Nephron progenitor cell (in vitro differentiated cells): ENCODE results near the gene BAAT.

Experiments
- DNase-seq: peaks from one replicate; pipeline ENCODE4 v3.0.0; 2021
- H3K27ac Mint-ChIP-seq: 2 replicates; pipeline ENCODE4 v1.8.0; 2021; ENCODE audit warnings: mild to moderate bottlenecking, moderate library complexity, mixed read lengths
- H3K27me3 Mint-ChIP-seq: 2 replicates; pipeline ENCODE4 v1.8.0; 2021; ENCODE audit warnings: mild to moderate bottlenecking, low read depth, mixed read lengths; ENCODE audit not compliant: poor library complexity
- H3K36me3 Mint-ChIP-seq: 2 replicates; pipeline ENCODE4 v1.8.0; 2021; ENCODE audit warnings: low read depth, mixed read lengths
- H3K4me1 Mint-ChIP-seq: 2 replicates; pipeline ENCODE4 v1.8.0; 2021; ENCODE audit warnings: mixed read lengths
- H3K4me3 Mint-ChIP-seq: 2 replicates; pipeline ENCODE4 v1.8.0; 2021; ENCODE audit warnings: mild to moderate bottlenecking, moderate library complexity, mixed read lengths
- H3K9me3 Mint-ChIP-seq: 2 replicates; pipeline ENCODE4 v1.8.0; 2021; ENCODE audit warnings: mild to moderate bottlenecking, moderate library complexity, mixed read lengths
- TF ChIP-seq, protein P1 (sequence below): fragments of 200-600 bp; sonication (generic); IDR thresholded peaks from 2 replicates; pipeline ENCODE4 v1.5.0; 2021; ENCODE audit warnings: antibody characterized with exemption

The BAAT gene

DNA sequence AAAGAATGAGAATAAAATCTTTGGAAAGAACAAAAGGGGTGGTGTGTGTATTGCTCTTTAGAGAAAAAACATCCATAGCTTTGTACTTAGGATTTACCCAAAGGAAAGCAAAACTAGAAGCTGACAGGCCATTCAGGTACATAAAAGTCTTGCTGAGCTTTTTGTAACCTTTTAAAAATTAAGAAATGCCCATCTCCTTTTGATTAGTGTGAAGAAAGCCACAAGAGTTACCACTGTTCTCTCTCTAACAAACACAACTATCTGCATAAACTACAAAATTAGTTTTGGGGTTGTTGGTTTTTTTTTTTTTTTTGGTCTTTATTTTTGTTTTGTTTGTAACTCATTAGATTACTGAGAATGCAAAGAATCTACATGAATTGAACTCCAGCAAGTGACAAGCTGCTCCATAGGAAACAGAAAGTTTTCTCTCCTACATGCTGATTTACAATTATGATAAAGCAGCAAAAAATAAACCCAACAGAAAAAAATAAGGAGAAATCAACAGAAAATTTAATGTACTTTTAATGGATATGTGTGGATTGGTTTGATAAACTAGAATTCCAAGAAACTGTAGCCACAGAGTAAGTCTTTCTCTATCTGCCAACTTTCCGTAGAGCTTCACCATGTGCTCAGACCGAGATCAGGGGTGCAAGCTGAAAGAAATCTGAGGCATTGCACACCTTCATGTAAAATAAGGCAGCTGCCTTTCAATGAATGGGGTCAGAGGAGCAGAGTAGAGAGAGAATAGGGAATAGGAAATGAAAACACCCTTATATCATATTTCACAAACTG, 12.3 kb downstream of the BAAT start:
- Mint-ChIP-seq H3K27me3 (no peaks in the 10 kb centered on the region), H3K36me3 (no peaks in the 10 kb centered on the region), H3K4me3 (no peak overlapping the region), H3K9me3 (peaks cover 6% of the 10 kb centered on the region), H3K4me1 (no peaks in the 10 kb centered on the region), H3K27ac (no peak overlapping the region)
- no peak for DNase-seq
- TF ChIP-seq, protein P1, sequence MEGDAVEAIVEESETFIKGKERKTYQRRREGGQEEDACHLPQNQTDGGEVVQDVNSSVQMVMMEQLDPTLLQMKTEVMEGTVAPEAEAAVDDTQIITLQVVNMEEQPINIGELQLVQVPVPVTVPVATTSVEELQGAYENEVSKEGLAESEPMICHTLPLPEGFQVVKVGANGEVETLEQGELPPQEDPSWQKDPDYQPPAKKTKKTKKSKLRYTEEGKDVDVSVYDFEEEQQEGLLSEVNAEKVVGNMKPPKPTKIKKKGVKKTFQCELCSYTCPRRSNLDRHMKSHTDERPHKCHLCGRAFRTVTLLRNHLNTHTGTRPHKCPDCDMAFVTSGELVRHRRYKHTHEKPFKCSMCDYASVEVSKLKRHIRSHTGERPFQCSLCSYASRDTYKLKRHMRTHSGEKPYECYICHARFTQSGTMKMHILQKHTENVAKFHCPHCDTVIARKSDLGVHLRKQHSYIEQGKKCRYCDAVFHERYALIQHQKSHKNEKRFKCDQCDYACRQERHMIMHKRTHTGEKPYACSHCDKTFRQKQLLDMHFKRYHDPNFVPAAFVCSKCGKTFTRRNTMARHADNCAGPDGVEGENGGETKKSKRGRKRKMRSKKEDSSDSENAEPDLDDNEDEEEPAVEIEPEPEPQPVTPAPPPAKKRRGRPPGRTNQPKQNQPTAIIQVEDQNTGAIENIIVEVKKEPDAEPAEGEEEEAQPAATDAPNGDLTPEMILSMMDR, result no peak

DNA sequence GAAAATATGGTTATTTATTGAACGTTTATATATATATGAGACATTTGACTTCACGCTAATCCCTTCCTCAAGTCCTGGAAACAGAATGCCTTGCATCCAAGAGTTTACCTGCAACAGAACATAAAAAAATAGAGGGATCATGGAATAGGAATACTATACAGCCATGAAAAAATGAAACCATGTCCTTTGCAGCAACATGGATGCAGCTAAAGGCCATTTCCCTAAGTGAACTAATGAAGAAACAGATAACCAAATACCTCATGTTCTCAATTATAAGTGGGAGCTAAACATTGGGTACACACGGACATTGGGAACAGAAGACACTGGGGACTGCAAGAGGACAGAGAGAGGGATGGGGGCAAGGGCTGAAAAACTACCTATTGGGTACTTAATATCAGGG, 13.0 kb downstream of the BAAT start:
- H3K9me3 Mint-ChIP-seq, result no peaks in the 10 kb centered on the region
- TF ChIP-seq, protein P1, result no peak
- H3K27ac Mint-ChIP-seq, result no peak overlapping the region
- no peaks in the 10 kb centered on the region for H3K27me3 Mint-ChIP-seq
- no peaks in the 10 kb centered on the region for H3K4me1 Mint-ChIP-seq
- H3K4me3 Mint-ChIP-seq, result no peak overlapping the region
- no peak for DNase-seq
- no peaks in the 10 kb centered on the region for H3K36me3 Mint-ChIP-seq

DNA sequence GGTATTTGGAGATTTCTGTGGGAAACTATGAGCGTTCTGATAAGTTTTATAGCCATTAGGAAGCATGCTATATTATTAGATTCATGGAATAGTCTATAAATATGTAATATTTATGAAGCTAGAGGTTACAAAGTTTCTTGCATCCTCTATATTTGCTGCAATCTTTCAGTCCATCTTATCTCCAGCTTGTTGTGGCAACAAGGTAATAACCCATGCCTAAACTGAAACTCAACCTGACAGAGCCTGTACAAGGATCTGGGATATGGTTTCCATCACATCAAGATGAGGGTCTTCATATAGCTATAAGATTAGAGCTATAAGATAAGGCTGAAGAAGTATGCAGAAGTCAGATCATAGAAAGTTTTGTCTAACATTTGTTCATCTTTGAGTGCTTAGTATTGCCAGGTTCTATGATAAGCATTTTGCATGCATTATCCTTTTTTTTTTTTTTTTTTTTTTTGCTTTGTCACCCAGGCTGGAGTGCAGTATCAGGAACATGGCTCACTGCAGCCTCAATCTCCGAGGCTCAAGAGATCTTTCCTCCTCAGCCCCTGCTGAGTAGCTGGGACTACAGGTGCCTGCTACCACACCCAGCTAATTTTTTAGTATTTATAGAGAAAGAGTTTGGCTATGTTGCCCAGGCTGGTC, 14.8 kb downstream of the BAAT start:
- no peak overlapping the region for H3K4me3 Mint-ChIP-seq
- H3K9me3 Mint-ChIP-seq, result no peaks in the 10 kb centered on the region
- TF ChIP-seq, protein P1, result no peak
- no peak for DNase-seq
- no peaks in the 10 kb centered on the region for H3K36me3 Mint-ChIP-seq
- H3K4me1 Mint-ChIP-seq, result no peaks in the 10 kb centered on the region
- no peaks in the 10 kb centered on the region for H3K27me3 Mint-ChIP-seq
- no peak overlapping the region for H3K27ac Mint-ChIP-seq

DNA sequence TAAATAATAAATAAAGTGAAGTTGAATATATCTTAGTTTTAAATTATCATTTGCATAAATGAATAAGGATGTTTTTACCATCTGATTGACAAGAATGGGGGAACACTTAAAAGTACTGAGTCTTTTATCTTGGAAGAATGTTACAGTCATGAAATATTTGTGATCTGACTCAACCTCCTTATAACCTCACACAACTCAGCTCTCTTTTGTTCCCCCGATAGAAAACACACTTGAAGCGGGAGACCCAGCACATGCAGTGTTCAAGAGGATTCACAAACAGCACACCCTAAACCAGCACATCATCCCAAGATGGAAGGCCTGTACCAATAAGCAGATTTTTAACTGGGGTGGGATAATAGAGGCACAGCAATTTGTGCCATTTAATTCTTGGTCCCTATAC, 15.5 kb downstream of the BAAT start:
- no peaks in the 10 kb centered on the region for H3K27me3 Mint-ChIP-seq
- no peak for DNase-seq
- no peaks in the 10 kb centered on the region for H3K9me3 Mint-ChIP-seq
- no peak overlapping the region for H3K27ac Mint-ChIP-seq
- TF ChIP-seq, protein P1, result no peak
- no peak overlapping the region for H3K4me3 Mint-ChIP-seq
- H3K36me3 Mint-ChIP-seq, result no peaks in the 10 kb centered on the region
- no peaks in the 10 kb centered on the region for H3K4me1 Mint-ChIP-seq

DNA sequence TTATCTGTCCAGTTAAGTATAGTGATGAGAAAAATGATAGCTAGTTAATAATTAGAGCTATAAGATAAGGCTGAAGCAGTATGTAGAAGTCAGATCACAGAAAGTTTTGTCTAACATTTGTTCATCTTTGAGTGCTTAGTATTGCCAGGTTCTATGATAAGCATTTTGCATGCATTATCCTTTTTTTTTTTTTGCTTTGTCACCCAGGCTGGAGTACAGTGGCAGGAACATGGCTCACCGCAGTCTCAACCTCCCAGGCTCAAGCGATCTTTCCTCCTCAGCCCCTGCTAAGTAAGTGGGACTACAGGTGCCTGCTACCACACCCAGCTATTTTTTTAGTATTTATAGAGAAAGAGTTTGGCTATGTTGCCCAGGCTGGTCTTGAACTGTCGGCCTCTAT, 17.5 kb downstream of the BAAT start:
- no peak overlapping the region for H3K4me3 Mint-ChIP-seq
- TF ChIP-seq, protein P1, result no peak
- H3K9me3 Mint-ChIP-seq, result no peaks in the 10 kb centered on the region
- H3K4me1 Mint-ChIP-seq, result no peaks in the 10 kb centered on the region
- no peak for DNase-seq
- H3K27ac Mint-ChIP-seq, result no peak overlapping the region
- H3K27me3 Mint-ChIP-seq, result no peaks in the 10 kb centered on the region
- no peaks in the 10 kb centered on the region for H3K36me3 Mint-ChIP-seq
